Hypothalamus (tissue), 51 donors: ENCODE data around the gene PLEKHG3.
"Not testable (repeated sequence)": the region's sequence is repeated elsewhere in the genome, so short reads cannot be mapped to it uniquely, and the experiment has no call there.

Experiments used
- DNase-seq, 51 donors: peaks; one replicate each; lab custom pipeline; 2025; lab: John Stamatoyannopoulos, UW

PLEKHG3 gene

DNA sequence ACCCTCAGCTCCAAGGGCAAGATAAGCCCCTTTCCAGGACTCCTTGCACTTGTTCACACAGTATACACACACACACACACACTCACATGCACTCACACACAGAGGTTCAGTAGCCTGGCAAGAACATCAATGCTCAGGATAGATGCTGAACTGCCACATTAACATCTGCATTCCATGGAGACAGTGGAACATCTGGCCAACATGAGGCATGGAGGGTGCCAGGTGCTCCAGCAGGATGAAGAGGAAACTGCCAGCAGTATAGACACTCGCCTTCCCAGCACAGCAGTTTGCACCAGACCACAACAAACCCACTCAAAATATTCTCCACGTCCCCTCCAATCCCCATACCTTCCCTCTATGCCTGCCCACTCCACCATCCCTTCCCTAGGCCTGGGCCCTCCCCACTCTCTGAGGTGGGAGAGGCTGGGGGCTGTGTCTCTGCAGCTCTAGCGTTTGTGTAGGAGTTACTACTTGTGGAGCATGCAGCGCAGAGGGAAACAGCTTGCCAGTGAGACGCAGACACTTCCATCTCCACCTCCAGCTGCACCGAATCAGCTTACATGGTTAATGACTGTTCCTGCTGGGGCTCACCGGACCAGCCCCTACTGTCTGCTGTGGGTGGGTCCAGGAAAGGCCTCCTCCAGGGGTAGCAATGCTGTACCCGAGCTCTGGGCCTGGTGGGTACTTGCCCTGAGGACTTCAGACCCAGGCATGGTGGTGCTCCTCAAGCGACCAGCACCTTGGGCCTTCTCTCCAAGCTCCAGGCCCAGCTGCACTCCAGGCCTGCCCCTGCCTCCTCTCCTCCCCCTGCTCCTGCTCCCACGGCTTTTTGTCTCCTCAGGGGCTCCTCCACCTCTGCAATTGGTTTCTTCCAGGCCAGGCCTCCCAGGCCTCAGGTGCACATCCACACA is 18.6 kb upstream of the PLEKHG3 start:
- DNase-seq, result peak in 2 of 51 donors; percentile 33 to 48

DNA sequence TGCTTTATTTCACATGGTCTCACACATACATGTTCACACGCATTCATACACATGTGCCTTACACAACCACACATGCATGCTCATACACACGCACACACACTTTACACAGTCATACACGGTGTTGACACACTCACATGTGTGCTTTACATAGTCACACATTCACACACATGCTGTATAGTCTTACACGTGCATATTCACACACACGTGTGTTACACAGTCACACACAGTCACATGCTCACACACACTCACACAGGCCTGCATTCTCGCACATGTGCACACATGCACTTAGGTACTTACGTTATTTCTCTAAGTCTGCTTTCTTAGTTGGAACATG is 18.0 kb upstream of the PLEKHG3 start:
- DNase-seq, result no peak

DNA sequence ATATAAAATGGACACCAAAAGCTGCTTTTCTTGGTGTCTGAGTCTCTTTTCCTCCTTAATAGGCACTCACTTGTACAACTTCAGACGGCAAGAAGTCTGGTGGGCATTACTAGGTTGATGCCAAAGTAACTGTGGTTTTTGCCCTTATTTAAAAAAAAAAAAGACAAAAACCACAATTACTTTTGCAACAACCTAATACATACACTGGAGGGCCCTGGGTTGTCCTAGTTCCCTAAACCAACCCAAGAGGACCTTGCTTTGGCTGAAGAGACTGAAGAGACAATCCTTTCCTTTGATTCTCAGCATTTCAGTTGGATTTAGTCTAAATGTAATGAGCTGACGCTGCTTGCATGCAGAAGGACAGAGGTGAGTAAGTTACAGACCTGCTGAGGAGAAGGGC is 16.2 kb upstream of the PLEKHG3 start:
- no peak for DNase-seq

DNA sequence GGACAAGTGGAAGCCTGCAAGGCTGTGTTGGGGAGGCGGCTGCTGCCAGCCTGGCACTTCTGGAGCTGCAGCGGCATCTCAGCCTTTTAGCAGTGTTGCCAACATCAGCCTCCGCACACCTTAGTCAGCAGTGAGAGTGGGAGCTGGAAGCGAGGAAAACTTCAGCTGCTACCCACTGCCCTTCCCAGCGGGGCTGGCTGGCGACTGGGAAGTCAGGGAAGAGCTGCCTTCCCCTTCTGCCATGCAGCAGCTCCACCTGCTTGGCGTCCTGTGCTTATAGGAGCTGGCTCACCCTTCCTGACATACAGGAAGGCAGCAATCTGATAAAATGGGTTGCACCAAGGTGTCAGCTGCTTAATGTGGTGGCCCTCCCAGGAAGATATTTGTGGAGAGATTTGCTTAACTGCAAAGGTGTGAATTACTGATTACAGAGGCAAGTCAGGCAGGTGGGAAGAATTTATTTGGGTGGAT is 15.4 kb upstream of the PLEKHG3 start:
- DNase-seq, result peak in 1 of 51 donors; percentile 23

DNA sequence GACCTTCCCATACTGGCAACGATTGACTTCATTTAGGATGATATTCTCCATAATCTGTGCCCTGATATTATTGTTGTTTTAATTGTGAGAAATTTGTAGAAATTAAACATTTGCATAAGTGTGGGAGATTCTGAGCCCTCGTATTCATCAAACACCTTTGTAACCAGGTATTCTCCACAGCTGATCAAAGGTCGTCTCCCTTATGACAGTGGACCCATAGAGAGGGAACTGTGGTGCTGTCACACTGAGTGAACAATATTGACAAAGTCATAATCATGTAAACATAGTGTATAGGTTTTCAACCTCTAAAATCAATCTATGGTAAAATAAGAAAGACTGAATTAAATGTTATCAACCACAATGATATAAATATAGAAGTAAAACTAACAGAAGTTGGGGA is 14.9 kb upstream of the PLEKHG3 start:
- DNase-seq, result no peak

DNA sequence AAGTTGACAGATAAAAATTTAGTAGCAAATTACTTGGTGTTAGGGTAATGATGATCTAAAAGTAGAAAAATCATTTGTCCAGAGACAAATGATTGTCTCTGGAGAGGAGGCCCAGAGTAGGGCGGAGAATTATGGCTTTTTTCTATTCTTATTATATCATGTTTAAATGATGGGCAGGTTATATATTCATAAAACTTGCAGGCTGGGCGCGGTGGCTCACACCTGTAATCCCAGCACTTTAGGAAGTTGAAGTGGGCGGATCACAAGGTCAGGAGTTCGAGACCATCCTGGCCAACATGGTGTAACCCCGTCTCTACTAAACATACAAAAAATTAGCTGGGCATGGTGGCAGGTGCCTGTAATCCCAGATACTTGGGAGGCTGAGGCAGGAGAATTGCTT is 13.6 kb upstream of the PLEKHG3 start:
- not testable (repeated sequence) for DNase-seq

DNA sequence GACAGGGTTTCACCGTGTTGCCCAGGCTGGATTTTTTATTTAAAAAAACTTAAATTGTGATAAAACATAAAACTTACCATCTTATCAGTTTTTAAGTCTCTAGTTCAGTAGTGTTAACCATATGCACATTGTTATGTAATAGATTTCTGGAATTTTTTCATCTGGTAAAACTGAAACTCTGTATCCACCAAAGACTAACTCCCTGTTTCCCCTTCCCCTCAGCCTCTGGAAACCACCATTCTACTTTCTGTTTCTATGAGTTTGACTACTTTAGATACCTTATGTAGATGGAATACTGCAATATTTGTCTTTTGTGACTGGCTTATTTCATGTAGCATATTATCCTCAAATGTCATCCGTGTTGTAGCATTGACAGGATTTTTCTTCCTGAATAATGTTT is 12.8 kb upstream of the PLEKHG3 start:
- DNase-seq, result no peak

DNA sequence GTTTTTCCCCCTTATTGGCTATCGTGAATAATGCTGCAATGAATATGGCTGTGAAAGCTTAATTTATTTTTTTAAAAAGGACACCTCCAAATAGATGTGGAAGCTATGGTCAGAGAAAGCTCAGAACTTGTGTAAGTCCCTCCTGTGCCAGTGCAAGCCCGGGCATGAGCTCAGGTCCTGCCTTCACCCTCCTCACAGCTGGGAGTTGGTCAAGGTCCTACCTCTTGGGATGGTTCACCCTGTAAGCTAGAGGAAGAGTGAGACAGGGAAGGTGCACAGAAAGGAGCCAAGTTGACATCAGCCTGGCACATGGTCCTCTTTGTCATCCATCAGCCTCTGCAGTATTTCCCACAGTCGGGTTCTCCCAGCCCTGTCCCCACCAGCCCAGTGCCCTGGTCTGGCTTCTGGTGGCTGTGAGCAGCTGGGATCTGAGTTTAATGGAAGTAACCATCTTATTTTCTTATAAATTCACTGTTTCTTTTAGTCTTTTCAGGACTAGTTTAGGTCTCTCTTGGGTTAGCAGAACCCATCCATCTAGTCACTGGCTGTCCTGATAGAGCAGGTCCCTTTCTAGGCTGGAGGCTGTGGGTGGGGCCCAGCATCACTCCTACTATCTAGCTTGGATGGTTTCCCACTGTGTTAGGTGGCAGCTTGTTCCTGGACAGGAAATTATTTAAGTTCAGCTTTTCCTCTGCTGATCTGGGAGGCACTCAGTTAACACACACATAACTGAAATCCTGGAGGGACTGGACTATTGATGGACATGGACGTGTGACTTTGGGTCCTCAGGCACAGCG is 11.8 kb upstream of the PLEKHG3 start:
- no peak for DNase-seq

DNA sequence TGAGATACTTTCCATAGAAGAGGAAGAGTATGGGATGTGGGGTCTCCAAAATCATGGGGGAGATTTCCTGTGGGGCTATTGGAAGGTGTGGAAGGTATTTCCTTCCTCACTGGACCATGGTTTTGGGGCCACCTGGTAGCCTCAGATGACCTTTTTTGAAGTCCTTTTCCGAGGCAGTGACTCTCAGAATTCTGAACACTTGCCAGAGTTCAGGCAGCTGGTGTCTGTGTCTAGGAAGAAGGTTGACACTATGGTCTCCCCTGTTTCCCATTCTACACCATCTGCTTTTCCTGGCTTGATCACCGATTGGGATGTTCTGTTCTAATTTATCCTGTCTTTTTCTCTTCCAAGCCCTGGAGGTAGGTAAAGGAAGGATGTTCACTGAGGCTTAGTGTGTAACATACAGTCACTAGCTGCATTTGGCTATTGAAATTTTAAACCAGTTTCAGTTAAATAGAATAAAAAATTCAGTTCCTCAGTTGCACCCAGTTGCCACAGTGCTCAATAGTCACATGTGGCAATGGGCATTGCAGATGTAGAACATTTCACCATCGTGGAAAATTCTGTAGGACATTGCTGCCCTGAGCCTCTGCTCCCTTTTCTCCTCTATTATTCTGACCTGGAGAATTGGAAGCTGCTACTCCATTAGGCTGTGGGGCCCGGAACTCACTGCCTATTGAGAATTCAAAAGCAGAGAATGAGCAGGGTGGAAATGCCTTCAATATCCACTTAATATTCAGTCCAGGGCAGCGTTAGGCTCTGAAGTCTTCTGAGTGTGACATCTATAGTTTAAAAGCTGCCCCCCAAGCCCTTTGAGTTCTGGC is 11.0 kb upstream of the PLEKHG3 start:
- DNase-seq, result no peak

DNA sequence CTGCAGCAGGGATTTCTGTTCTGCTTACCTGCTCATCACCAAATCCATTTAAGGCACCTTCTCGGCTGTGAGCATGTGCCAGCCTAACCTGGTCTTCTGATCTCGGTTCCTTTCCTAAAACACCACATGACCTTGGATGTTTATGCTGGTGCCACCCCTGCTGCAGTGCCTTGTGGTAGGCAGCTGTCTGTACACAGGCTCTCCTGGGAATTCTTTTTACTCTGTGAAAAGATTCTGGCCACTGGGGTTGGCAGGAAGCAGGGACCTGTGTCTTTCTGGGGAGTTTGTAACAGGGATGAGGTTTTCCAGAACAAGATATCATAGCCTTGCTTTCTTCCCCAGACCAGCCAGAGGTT is 10.4 kb upstream of the PLEKHG3 start:
- DNase-seq, result no peak

DNA sequence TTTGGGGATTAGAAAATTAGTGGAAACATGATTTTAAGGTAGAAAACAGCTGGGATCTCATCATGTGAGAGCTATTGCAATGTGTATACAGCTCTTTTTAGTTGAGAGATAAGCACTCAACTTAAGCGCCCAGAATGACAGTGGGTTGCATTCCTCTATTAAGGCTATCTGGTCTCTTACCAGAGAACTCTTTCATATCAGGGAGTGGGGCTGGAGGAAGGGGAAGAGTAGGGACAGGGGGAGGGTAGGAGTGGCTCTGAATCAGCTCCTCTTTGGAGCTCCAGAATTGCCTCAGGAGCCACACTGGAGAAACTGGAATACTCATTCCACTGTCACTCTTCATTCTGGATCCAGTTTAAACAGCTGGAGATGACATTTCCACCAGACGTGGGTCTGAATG is 9.2 kb upstream of the PLEKHG3 start:
- DNase-seq, result no peak

DNA sequence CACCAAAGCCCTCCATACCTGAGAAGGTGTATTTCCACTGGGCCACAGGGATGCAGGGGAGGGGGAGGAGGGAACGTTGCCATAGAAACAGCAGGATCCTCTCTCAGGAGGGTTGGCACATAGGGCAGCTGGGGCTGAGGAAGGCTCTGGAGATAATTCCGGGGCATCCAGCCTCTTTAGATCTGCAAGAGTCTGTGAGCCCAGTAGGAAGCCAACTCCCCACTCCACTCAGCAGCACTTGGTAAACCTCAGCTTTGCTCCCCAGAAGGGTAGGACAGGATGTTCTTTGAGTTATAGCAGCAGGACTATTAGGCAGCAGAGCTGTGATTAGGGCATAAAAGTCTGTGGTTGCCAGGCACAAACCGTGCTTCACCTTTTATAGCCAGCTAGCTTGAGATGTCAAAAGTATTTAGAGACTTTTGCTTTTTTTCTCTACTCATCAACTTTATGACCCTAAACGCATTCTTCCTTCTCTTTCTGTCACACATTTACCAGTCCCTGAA is 7.8 kb upstream of the PLEKHG3 start:
- no peak for DNase-seq

DNA sequence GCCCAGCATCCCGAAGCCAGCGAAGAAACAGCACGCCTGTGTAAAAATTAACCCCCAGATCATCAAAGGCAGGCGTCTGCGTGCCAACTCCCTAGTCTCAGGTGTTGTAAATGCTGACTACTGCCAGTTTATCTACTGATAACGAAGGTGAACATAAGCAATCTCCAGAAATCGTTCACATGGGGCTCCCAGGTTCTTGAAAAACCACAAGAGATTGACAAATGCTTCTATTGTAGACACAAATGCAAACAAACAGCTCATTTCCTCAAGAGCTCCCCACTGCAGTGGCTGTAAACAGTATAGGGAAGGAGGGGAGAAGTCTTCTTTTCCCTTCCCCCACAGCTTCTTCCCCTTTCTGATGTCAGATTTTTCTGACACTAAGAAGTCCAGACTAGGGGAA is 5.3 kb upstream of the PLEKHG3 start:
- DNase-seq, result peak in 1 of 51 donors; percentile 37

DNA sequence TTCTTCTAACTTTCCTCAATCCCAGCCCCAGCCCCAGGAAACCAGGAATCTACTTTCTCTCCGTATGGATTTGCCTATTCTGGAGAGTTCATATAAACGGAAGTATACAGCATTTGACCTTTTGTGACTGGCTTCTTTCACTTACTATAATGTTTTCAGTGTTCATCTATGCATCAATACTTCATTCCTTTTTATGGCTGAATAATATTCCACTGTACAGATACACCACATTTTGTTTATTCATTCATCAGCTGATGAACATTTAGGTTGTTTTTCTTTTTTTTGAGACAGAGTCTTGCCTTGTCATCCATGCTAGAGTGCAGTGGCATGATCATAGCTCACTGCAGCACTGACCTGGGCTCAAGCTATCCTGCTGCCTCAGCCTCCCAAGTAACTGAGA is 3.9 kb upstream of the PLEKHG3 start:
- DNase-seq, result no peak

DNA sequence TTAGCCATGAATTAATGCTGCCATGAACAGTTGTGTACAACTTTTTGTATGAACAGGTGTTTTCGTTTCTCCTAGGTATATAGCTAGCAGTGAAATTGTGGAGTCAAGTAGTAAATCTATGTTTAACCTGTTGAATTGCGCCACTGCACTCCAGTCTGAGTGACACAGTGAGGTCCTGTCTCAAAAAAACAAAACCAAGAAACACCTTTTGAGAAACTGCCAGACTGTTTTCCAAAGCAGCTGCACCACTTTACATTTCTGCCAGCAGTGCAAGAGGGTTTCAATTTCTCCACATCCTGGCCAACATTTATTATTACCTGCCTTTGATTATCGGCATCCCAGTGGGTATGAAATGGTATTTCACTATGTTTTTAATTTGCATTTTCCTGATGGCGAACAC is 3.3 kb upstream of the PLEKHG3 start:
- DNase-seq, result no peak

DNA sequence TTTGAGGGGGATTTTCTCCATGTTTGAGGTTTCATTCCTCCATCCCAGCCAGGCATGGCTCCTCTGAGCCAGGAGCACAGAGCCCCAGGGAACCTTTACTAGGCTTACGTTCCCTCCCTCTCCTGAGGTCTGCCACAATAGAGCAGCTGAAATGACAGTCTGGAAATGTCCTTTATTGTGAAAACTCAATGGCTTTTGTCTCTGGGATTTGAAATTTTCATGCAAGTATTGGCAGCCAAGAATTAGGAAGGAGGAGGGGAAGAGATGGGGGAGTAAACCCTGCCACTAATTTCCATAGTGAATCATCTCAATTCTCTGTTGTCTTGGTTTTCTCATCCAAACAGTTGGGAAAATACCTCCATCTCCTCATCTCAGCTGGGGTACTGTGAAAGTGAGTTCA is 2.6 kb upstream of the PLEKHG3 start:
- DNase-seq, result peak in 1 of 51 donors; percentile 62

DNA sequence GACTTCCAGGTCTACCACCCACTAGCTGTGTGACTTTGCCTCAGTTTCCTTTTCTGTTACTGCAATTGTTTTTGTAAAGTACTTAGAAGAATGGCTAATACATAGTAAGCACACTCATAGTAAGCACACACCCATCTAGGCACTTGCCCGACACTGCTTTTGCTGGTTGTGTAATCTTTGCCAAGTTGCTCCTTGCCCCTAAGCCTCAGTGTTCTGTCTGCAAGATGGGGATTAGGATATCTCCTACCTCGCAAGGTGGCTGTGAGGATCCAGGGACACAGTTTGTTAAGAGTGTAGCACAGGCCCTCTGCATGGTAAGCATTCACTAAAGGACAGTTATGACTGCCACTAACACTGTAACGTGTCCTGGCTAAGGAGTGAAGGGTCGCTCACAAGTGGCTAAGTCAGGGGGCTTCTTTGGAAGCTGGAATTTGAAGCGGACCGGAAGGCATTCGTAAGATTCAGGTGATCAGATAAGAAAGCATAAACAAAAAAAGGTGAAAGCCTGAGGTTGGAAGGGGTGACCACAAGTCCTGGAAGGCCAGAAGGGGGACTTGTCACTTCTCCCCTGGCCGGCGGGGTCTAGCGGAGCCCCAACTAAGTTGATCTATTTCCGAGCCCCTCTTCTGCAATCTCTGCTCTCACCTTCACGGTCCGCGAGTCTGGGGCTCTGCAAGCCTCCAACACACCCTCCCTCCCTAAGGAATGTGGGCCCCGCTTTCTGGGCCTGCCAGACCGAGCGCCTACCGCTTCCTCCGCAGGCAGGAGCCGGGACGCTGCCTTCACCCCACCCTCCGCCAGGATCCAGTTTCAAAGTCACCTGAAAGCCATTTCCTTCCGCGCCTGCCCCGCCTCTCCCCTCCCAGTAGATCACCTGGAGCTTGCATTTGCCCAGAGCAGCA is 1.5 kb upstream of the PLEKHG3 start:
- DNase-seq, result no peak

DNA sequence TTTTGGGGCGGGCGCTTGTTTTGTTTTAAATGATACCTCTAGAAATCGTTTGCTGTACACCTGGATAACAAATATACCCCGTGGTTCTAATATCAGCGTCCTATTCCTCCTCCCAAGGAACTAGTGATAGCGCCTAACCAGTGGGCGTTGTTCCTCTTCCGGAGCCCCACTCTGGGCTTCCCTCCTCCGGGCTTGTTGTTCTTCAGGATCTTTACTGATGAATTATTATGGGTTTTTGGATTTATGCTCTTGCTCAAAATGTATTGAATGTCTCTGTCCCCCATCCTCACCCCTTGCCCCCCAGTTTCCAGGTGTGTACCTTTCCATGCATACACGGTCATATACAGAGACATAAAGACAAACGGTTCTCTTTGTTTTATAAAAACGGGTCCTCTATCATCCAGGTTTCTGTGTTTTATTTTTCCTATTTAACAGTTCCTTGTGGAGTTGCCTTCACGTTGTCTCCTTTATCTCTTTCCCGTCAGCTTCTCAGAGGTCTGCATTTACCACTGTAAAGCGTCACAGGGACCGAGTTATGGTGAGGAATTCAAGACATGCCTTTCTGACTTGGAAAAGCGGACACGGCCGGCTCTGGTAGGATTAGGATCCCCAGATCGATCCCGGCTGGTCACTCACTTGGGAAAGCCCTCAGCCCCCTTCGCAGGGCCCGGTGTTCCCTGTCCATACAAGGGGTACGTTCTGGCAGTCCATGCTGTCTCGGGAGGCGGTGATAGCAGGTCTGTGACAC is 655 bp upstream of the PLEKHG3 start:
- peak in 2 of 51 donors; percentile 66 to 80 for DNase-seq
